Vagina (tissue), 2 donors: Measurements from ENCODE around the gene CTDSP2. TPM values are rescaled to one million over a fixed set of nuclear protein-coding genes. Genes with fewer than 3 reads are reported as not detected.
"Not testable (repeated sequence)": the region's sequence is repeated elsewhere in the genome, so short reads cannot be mapped to it uniquely, and the experiment has no call there.

Source experiments
- DNase-seq, 2 donors: peaks; one replicate each; pipeline ENCODE4 v3.0.0-alpha.2; 2017; ENCODE audit errors: extremely low spot score in 2 of 2
- H3K27ac ChIP-seq: fragments of 200-600 bp; sonication (generic); one replicate; pipeline ENCODE4 v1.5.1; 2019
- H3K27me3 ChIP-seq: fragments of 200-600 bp; sonication (generic); one replicate; pipeline ENCODE4 v1.5.1; 2019
- H3K36me3 ChIP-seq, 2 donors: fragments of 200-600 bp; sonication (generic); one replicate each; pipeline ENCODE4 v1.5.1; 2017 to 2019
- H3K4me1 ChIP-seq: fragments of 200-600 bp; sonication (generic); one replicate; pipeline ENCODE4 v1.5.1; 2019
- H3K4me3 ChIP-seq, 2 donors: fragments of 200-600 bp; sonication (generic); 1 replicate in 1 of 2; 2 replicates in 1 of 2; pipeline ENCODE4 v1.5.1; 2016 to 2019
- H3K9me3 ChIP-seq: fragments of 200-600 bp; sonication (generic); one replicate; pipeline ENCODE4 v1.5.1; 2019
- CTCF ChIP-seq, 3 experiments: fragments of 450-650 bp in 2 of 3; fragments of 200-600 bp in 1 of 3; sonication (generic) in 1 of 3; IDR thresholded peaks; one replicate each; pipeline ENCODE4 v1.5.1; 2017 to 2019; ENCODE audit warnings: antibody characterized with exemption in 3 of 3, mild to moderate bottlenecking in 2 of 3, moderate library complexity in 2 of 3
- POLR2A ChIP-seq, 2 donors: fragments of 450-650 bp; IDR thresholded peaks; one replicate each; pipeline ENCODE4 v1.6.1; 2017; ENCODE audit warnings: antibody characterized with exemption in 2 of 2, mild to moderate bottlenecking in 2 of 2, moderate library complexity in 2 of 2
- POLR2AphosphoS5 ChIP-seq, 2 donors: sonication (generic); formaldehyde crosslinking; IDR thresholded peaks; one replicate each; pipeline ENCODE4 v1.9.0; 2017; ENCODE audit warnings: antibody characterized with exemption in 2 of 2, mild to moderate bottlenecking in 2 of 2, low read depth in 1 of 2; ENCODE audit not compliant: insufficient read depth in 1 of 2
- intact Hi-C: fragments of 100-400 bp; cut with DNase I; formaldehyde crosslinking; loops from one replicate; pipeline ENCODE4 v1.15.1; 2023
- total RNA-seq: library from RNA; depleted of rRNA; stranded (reverse); fragments of >200 nt; gene quantifications from one replicate; pipeline ENCODE4 v1.2.3, GENCODE V29; 2016

CTDSP2 gene
- total RNA-seq, 1 donor from 2014 or later, result 108 TPM

- intact Hi-C loops, result loop anchor here (10.0 kb wide), 1 partner anchor 57 kb away; no protein-coding TSS in a partner anchor
- DNase-seq, result no peak
- Histone ChIP-seq H3K4me1 (peaks cover 19% of the 10 kb centered on the region), H3K27ac (no peak overlapping the region), H3K36me3 (no peaks in the 10 kb centered on the region), H3K9me3 (no peaks in the 10 kb centered on the region), H3K27me3 (no peaks in the 10 kb centered on the region), H3K4me3 (no peak overlapping the region)
- TF ChIP-seq POLR2AphosphoS5 (IDR thresholded peaks at IDR 0.05; ENCODE audit: insufficient read depth in 1 of 2, low read depth in 1 of 2) (no peak), CTCF (IDR thresholded peaks at IDR 0.05) (no peak), POLR2A (IDR thresholded peaks at IDR 0.05) (no peak)
These were observed 69.2 kb downstream of the CTDSP2 start for GRCh38 chr12:57777367-57777766.

DNA sequence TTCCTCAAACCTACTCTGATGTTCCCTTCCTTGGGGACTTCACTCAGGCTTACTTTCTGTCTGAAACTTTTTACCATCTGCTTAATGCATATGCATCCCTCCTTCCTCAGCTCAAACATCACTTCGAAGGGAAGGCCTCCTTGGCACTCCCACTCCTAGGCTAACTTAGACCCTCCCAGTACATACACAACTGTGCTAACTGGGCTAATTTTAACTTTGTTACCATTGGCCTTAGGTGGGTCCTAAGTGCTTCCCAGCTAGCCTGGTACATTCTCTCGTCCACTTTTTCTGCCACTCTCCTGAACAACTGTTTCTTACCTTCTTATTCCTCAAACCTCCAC is 70.3 kb downstream of the CTDSP2 start:
- Histone ChIP-seq H3K27ac (no peak overlapping the region), H3K4me1 (peaks cover 16% of the 10 kb centered on the region), H3K9me3 (no peaks in the 10 kb centered on the region), H3K4me3 (no peak overlapping the region), H3K36me3 (no peaks in the 10 kb centered on the region), H3K27me3 (no peaks in the 10 kb centered on the region)
- TF ChIP-seq POLR2A (IDR thresholded peaks at IDR 0.05), result no peak
- TF ChIP-seq POLR2AphosphoS5 (IDR thresholded peaks at IDR 0.05; ENCODE audit: insufficient read depth in 1 of 2, low read depth in 1 of 2), result no peak
- TF ChIP-seq CTCF (IDR thresholded peaks at IDR 0.05), result no peak
- no peak for DNase-seq
- intact Hi-C loops, result loop anchor here (10.0 kb wide), 1 partner anchor 59 kb away; no protein-coding TSS in a partner anchor

DNA sequence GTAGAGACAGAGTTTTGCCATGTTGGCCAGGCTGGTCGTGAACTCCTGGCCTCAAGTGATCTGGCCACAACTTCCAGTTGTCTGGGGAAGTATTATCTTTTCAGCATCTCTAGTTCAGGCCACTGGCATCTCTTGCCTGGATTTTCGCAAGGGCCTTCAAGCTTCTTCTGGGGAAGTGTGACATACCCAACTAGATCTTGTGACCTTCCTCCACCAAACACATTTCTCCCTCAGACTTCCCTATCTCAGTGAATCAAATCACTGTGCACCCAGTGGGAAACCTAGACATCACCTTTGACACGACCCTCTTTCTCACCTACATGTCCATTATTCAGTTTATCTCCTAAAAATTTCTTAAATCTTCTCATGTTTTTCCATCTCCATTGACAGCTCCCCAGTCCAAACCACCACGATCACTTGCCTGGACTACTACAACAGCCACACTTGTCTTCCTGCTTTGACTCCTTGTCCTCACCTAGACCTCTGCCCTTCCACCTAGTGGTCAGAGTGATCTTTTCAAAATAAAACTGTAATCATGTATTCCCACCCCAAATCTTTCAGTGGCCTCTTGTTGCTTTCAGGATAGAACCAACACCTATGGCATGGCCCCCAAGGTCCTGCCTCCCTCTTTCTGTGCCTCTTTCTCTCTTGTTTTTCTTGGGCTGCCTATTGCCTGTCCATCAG is 70.8 kb downstream of the CTDSP2 start:
- intact Hi-C loops, result loop anchor here (10.0 kb wide), 1 partner anchor 59 kb away; no protein-coding TSS in a partner anchor

DNA sequence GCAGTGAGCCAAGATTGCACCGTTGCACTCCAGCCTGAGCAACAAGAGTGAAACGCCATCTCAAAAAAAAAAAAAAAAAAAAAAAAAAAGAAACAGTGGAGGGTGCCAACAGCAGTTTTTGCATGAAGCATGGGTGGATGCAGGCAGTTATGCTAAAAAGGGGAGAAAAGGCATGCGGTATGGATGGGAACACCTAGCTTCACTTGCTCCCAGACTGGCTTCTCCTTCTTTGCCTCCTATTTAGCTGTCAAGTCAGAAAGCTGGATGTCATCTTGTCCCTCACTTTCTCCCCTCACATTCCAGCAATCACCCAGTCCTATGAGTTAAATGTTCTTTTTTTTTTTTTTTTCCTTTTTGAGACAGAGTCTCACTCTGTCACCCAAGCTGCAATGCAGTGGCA is 71.5 kb downstream of the CTDSP2 start:
- DNase-seq, result no peak
- H3K27ac ChIP-seq, result no peak overlapping the region
- peaks cover 22% of the 10 kb centered on the region for H3K4me1 ChIP-seq
- H3K4me3 ChIP-seq, result no peak overlapping the region
- intact Hi-C loops, result loop anchor here (10.0 kb wide), 1 partner anchor 60 kb away; no protein-coding TSS in a partner anchor
- no peaks in the 10 kb centered on the region for H3K36me3 ChIP-seq
- no peaks in the 10 kb centered on the region for H3K27me3 ChIP-seq
- TF ChIP-seq POLR2A (IDR thresholded peaks at IDR 0.05) (no peak), POLR2AphosphoS5 (IDR thresholded peaks at IDR 0.05; ENCODE audit: insufficient read depth in 1 of 2, low read depth in 1 of 2) (no peak), CTCF (IDR thresholded peaks at IDR 0.05) (no peak)
- H3K9me3 ChIP-seq, result no peaks in the 10 kb centered on the region

More for the DNA sequence above, 70.8 kb downstream of the CTDSP2 start:
- DNase-seq, result no peak
- no peak overlapping the region for H3K4me3 ChIP-seq
- no peaks in the 10 kb centered on the region for H3K9me3 ChIP-seq
- no peaks in the 10 kb centered on the region for H3K36me3 ChIP-seq
- no peak overlapping the region for H3K27ac ChIP-seq
- TF ChIP-seq POLR2AphosphoS5 (IDR thresholded peaks at IDR 0.05; ENCODE audit: insufficient read depth in 1 of 2, low read depth in 1 of 2), result no peak
- TF ChIP-seq POLR2A (IDR thresholded peaks at IDR 0.05), result no peak
- no peak for TF ChIP-seq CTCF (IDR thresholded peaks at IDR 0.05)
- H3K4me1 ChIP-seq, result peaks cover 21% of the 10 kb centered on the region
- H3K27me3 ChIP-seq, result no peaks in the 10 kb centered on the region

DNA sequence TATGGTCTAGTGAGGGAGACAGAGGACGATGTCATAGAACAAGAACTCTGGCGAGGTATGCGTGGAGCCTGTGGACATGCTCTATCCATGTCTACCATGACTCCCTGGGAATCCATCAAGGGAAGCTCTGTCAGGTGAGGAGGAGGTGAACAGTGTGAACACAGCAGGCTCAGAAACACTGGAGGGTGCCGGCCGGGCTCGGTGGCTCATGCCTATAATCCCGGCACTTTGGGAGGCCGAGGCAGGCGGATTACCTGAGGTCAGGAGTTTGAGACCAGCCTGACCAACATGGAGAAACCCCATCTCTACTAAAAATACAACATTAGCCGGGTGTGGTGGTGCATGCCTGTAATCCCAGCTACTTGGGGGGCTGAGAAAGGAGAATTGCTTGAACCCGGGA is 71.9 kb downstream of the CTDSP2 start:
- DNase-seq, H3K27me3 ChIP-seq, H3K4me3 ChIP-seq, H3K27ac ChIP-seq, H3K36me3 ChIP-seq, H3K9me3 ChIP-seq: not testable (repeated sequence)
- intact Hi-C loops, result loop anchor here (10.0 kb wide), 1 partner anchor 60 kb away; no protein-coding TSS in a partner anchor
- H3K4me1 ChIP-seq, result peaks cover 22% of the 10 kb centered on the region
